ENCODE results near the gene DNER.

DNA sequence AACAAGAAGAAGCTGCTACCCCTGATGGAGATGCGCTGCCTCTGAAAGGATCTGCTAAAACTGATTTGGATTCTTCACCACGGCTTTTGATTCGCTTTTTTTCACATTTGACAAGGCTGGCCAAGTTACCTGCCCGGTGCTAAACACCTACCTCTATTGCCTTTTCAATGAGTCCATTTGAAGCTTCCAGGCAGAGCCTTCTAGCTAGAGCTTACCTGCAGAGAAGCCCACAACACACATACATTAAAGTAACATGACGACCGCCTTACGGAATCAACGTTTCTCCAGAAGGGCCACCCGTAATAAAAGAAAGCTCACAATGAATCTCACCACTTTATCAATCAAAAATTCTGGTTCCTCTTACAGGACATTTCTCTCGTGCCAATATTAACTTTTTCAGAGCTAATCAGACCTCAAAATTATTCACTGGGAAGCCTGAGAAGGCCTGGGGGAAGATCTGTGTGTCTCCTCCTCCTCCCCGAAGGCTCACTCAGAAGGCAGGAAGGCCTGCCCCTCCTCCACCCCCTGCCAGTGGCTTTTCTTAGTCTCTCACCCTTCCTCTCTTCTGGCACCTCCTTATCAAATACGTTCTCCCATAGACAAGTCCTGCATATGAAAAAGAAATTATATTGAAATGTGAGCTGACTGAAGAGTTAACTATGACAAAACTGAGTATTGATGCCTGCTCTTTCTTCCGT is 171.0 kb downstream of the DNER start:
- TF ChIP-seq CTCF (optimal IDR thresholded peaks at IDR 0.05 in 1 of 3, IDR thresholded peaks at IDR 0.05 in 1 of 3, conservative IDR thresholded peaks at IDR 0.05 in 1 of 3; ENCODE audit: extremely low read depth in 1 of 3, insufficient read depth in 2 of 3, low read length in 3 of 3) (no peak), EZH2 (IDR thresholded peaks at IDR 0.05; ENCODE audit: low read length) (no peak)

All from keratinocyte (primary cell).